GM19099 (cell line): ENCODE results near the gene ARF3.

ENCODE experiments used
- POLR2A ChIP-seq: IDR thresholded peaks from 3 replicates; pipeline ENCODE4 v1.6.1; 2011; ENCODE audit warnings: low read depth; ENCODE audit not compliant: insufficient read length; ENCODE audit errors: extremely low read depth

Gene ARF3

GRCh38 chr12:48957141-48958048 is at the start of gene ARF3:
Gene ARF3 (minus strand): TSS chr12:48957487. CDS start chr12:48941095, 16,392 bp downstream.
- TF ChIP-seq POLR2A, result peak; percentile 78

- no peak for TF ChIP-seq POLR2A
Measured at GRCh38 chr12:49000346-49000745, 43.1 kb upstream of the ARF3 start.

DNA sequence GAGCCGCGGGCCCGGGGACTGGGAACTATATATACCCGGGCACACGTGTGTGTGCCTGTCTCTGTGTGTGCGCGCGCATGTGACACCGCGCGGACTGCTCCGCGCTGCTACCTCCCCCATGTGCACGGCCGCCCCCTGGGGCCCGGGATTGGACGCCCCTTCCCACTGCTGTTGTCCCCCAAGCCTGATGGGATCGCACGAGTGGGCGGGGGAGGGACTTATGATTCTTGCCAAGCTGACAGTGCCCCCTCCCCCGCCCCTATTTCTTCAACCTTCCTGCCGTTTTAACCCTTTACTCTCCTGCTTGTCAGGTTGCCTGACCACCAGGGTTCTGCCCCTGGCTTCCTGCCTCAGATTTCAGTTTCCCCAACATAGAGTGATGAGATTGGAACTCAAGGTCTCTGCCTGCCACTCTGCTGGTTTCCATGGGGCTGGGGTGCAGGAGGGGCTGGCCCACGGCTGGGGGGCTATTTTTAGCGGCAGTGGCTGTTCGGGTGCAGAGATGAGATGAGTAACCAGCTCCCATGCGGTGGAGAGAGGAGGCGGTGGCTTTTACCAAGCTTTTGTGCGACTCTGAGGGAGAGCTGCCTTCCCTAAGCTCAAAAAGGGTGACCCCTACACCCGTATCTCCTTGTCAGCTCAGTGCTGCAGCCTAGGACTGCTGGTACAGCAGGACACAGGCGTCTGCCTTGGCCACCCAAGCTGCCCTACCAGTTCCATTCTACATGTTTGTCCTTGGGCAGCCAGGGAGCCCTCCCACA is 42.3 kb upstream of the ARF3 start, which contains the start of gene DDN:
Gene DDN (minus strand): TSS at position 5 of the 761 bp plus-strand sequence. CDS start 88 bp downstream, outside the sequence.
- TF ChIP-seq POLR2A, result no peak

DNA sequence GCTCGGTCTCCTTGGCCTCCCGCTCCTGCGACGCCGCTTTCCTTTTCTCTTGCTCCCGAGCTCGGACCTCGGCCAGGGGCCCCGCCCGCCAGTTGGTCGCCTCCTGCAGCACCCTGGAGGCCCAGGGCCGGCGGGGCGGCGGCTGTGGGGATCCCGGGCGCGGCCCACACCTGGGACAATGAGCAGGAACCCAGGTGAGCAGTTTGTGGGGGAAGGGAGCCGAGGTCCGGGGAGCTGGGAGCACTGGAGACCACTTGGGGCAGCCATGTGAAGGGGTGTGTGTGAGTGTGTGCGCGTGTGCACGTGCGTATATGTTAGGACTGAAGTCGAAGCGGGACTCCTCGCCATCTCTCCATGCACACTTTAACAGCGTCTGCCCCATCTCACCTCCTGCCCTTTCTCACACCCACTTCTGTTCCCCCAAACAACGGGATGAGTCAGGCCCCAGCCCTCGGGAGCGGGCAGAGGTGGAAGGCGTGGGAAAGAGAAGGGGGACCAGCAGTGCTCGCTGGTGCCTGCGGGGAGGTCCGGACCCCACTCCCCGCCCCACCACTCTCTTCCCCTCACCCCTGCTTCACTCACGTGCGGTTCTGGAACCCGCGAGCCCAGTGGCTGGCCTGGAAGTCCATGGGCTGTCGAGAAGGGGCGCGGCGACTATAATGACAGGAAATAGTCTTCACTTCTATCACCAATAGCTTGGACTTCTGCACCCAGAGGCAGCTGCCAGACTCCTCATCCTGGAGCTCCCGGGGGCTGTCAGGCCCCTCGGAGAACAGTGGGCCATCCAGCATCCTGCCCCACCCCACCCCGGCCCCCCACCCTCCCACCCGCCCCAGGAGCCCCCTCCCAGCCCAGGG is 41.4 kb upstream of the ARF3 start:
- no peak for TF ChIP-seq POLR2A

GRCh38 chr12:48997719-48998496 is 40.6 kb upstream of the ARF3 start:
- TF ChIP-seq POLR2A, result peak; percentile 40

DNA sequence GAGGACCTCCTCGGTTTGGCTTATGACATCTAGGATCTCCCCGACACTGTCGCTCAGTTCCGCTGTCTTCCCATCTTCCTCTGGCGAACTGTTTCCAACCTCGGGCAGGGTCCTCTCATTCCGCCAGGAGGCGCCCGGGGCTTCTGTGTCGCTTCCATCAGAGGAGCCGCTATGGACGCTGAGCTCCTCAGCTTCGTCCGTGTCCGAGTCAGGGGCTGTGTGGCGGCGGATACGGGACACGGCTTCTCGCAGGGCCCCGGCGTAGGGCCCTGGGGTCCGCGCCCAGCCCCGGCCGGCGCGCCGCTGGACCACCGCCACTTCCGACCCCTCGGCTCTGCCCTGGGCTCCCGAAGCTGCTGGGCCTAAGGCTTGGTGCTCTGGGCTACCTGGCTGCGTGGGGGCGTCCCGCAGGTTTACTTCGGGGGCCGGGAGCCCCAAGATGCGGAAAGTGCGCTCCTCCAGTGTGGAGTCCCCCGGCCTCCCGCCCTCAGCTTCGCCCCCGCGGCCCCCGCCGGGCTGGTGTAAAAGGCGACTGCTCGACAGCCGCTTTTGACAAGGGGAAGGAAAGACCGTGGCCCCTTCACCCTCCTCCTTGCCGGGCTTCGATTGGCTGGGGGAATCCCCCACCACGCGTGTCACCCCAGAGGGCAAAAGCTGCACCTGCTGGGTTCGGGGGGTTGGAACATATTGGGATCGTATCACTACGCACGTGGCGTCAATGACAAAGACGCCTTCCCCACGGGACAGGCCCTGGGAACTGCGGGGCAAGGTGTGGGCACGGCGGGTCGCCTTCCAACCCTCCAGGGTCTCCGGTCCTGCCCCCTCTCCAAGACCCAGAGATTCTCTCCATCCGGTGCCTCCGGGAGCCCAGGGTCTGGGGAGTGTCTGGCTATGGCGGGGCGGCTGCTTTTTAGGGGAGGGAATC is 39.8 kb upstream of the ARF3 start:
- TF ChIP-seq POLR2A, result no peak

GRCh38 chr12:48995086-48995879 is 38.0 kb upstream of the ARF3 start:
- no peak for TF ChIP-seq POLR2A

GRCh38 chr12:48994224-48995085 is 37.2 kb upstream of the ARF3 start:
- TF ChIP-seq POLR2A, result no peak

GRCh38 chr12:48993787-48994186 is 36.5 kb upstream of the ARF3 start:
- TF ChIP-seq POLR2A, result no peak

DNA sequence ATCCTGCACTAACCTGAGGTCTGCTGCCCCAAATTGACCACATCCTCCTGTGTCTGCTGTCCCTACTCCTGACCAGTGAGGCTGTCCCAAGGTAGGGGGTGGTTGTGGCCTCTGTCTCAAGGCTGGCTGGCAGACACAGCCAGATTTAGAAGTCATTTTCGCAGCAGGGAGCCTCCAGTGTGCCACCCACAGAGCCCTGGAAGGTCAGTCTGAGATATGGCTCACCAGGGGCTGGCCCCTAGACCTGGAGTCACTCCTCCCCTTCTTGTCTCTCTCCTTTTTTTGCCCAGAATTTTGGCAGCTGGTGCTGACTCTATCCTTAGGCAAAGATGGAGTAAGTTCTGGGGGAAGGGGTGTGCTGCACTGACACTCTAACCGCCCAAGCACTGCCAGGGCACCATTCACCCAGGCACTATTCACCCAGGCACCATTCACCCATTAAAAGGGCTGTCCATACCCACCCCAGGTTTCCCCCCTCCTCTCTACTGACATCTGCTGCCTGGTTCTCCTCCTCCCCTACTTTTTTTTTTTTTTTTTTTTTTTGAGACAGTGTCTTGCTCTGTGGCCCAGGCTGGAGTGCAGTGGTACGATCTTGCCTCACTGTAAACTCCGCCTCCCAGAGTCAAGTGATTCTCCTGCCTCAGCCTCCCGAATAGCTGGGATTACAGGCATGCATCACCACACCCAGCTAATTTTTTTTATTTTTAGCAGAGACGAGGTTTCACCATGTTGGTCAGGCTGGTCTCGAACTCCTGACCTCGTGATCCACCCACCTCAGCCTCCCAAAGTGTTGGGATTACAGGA is 34.2 kb upstream of the ARF3 start:
- TF ChIP-seq POLR2A, result no peak

GRCh38 chr12:48990552-48990951 is 33.3 kb upstream of the ARF3 start:
- no peak for TF ChIP-seq POLR2A
